K562 (cell line): Measurements from ENCODE around the gene STXBP5L. TPM values are rescaled to one million over a fixed set of nuclear protein-coding genes. Genes with fewer than 3 reads are reported as not detected.

ENCODE experiments used
- ATAC-seq: fragments of 200-7000 bp; cut with Tn5 transposase; 3 replicates; pipeline ENCODE4 v1.9.1; 2020; ENCODE audit warnings: moderate library complexity
- BruUV-seq: library from RNA; stranded (reverse); fragments of 400-500 nt; replicated peaks from 2 replicates; lab custom pipeline; 2021; lab: Mats Ljungman, UMichigan
- CTCF ChIA-PET: fragments of 300-600 bp; formaldehyde crosslinking; extraction: SDS; loops from one replicate; lab custom pipeline; 2021; ENCODE audit warnings: low intra/inter-chr PET ratio; lab: Yijun Ruan, JAX
- POLR2A ChIA-PET: fragments of 300-600, 350-650 bp; sonication (Branson Sonifier 250); formaldehyde crosslinking; extraction: SDS; loops from one replicate; lab custom pipeline; 2021; ENCODE audit warnings: antibody characterized with exemption, inconsistent platforms; lab: Yijun Ruan, JAX
- DNase-seq, 4 experiments: peaks; one replicate each; pipeline versions ENCODE4 v3.0.0 to v3.0.0-alpha.2; 2011 to 2018; ENCODE audit warnings: low spot score in 3 of 4, mixed read lengths in 3 of 4; ENCODE audit errors: extremely low read depth in 1 of 4
- FAIRE-seq: peaks from 2 replicates; lab custom pipeline; 2011; peaks lifted over from hg19 to GRCh38; lab: Jason Lieb, UNC
- H2AFZ ChIP-seq: 2 replicates; pipeline ENCODE4 v1.6.0; 2011; ENCODE audit warnings: low read depth, low read length, control low read depth, inconsistent platforms
- H3K27ac ChIP-seq: fragments of 200-600 bp; 3 replicates; pipeline ENCODE4 v1.8.0; 2011; ENCODE audit warnings: low read depth, mild to moderate bottlenecking, control low read depth, inconsistent platforms, low read length, moderate library complexity, mixed read lengths; ENCODE audit errors: extremely low read depth
- H3K27me3 ChIP-seq, 2 experiments: fragments of 300-600 bp in 1 of 2; 2 replicates in 1 of 2; 3 replicates in 1 of 2; pipeline versions ENCODE4 v1.6.0 to v1.8.0; 2011; ENCODE audit warnings: inconsistent platforms in 2 of 2, low read length in 2 of 2, mild to moderate bottlenecking in 1 of 2, mixed read lengths in 1 of 2, moderate library complexity in 1 of 2; ENCODE audit not compliant: control insufficient read depth in 2 of 2, insufficient read depth in 2 of 2
- H3K36me3 ChIP-seq: fragments of 300-600 bp; 3 replicates; pipeline ENCODE4 v1.8.0; 2011; ENCODE audit warnings: mild to moderate bottlenecking, low read length, inconsistent platforms; ENCODE audit not compliant: control insufficient read depth, insufficient read depth
- H3K4me1 ChIP-seq, 2 experiments: fragments of 200-600 bp in 1 of 2; replicated peaks in 1 of 2; 2 replicates in 1 of 2; 3 replicates in 1 of 2; pipeline versions ENCODE4 v1.5.1 to v1.8.0; 2011; ENCODE audit warnings: inconsistent platforms in 2 of 2, low read length in 2 of 2, mild to moderate bottlenecking in 1 of 2, mixed read lengths in 1 of 2, moderate library complexity in 1 of 2; ENCODE audit not compliant: control insufficient read depth in 2 of 2, insufficient read depth in 2 of 2
- H3K4me2 ChIP-seq: 2 replicates; pipeline ENCODE4 v1.6.1; 2011; ENCODE audit warnings: low read length, control low read depth, inconsistent platforms, mixed read lengths; ENCODE audit not compliant: insufficient read depth
- H3K4me3 ChIP-seq: fragments of 200-600 bp; sonication (generic), shearing (Covaris generic); 2 replicates; pipeline ENCODE4 v1.5.1; 2016; ENCODE audit warnings: control low read depth, inconsistent platforms
- H3K79me2 ChIP-seq: fragments of 200-600 bp; 3 replicates; pipeline ENCODE4 v1.8.0; 2011; ENCODE audit warnings: low read length, inconsistent platforms; ENCODE audit not compliant: control insufficient read depth, insufficient read depth
- H3K9ac ChIP-seq, 2 experiments: 2 replicates each; pipeline versions ENCODE4 v1.6.0 to v1.6.1; 2011; ENCODE audit warnings: low read depth in 2 of 2, low read length in 2 of 2, control low read depth in 1 of 2, inconsistent platforms in 1 of 2, mild to moderate bottlenecking in 1 of 2, mixed read lengths in 1 of 2; ENCODE audit not compliant: insufficient read depth in 1 of 2
- H3K9me1 ChIP-seq: one replicate; pipeline ENCODE4 v1.6.0; 2011; ENCODE audit warnings: inconsistent platforms, mild to moderate bottlenecking, low read length, moderate library complexity; ENCODE audit not compliant: control insufficient read depth, insufficient read depth
- H3K9me3 ChIP-seq: replicated peaks from 2 replicates; pipeline ENCODE4 v1.5.1; 2011; ENCODE audit warnings: low read depth, low read length, inconsistent platforms; ENCODE audit not compliant: control insufficient read depth, insufficient read depth
- H4K20me1 ChIP-seq: replicated peaks from 2 replicates; pipeline ENCODE4 v1.6.1; 2011; ENCODE audit warnings: low read length, inconsistent platforms, mixed read lengths; ENCODE audit not compliant: control insufficient read depth, insufficient read depth
- BACH1 ChIP-seq: fragments of 200-800 bp; sonication (Bioruptor generic); IDR thresholded peaks from 2 replicates; pipeline ENCODE4 v1.6.1; 2016; ENCODE audit warnings: missing genetic modification characterization, missing compliant biosample characterization
- CREBBP ChIP-seq: IDR thresholded peaks from one replicate; pipeline ENCODE4 v1.6.1; 2012; ENCODE audit warnings: low read depth, mild to moderate bottlenecking, control low read depth, inconsistent platforms, low read length
- KDM1A ChIP-seq, 2 experiments: fragments of 450-650 bp; IDR thresholded peaks; 2 replicates each; pipeline ENCODE4 v1.6.1; 2016; ENCODE audit warnings: mild to moderate bottlenecking in 2 of 2
- MAZ ChIP-seq, 2 experiments: fragments of 450-650 bp in 1 of 2; sonication (generic) in 1 of 2; formaldehyde crosslinking; IDR thresholded peaks in 1 of 2; conservative IDR thresholded peaks in 1 of 2; 2 replicates each; pipeline versions ENCODE4 v1.4.0 to v1.5.0; 2020; ENCODE audit warnings: mild to moderate bottlenecking in 1 of 2, missing genetic modification reagents in 1 of 2
- ZBTB12 ChIP-seq: fragments of 250-450 bp; sonication (Bioruptor Pico); IDR thresholded peaks from 2 replicates; pipeline ENCODE4 v1.4.0; 2020
- ZBTB40 ChIP-seq, 2 experiments: fragments of 450-650 bp in 1 of 2; sonication (generic) in 1 of 2; formaldehyde crosslinking in 1 of 2; IDR thresholded peaks; 2 replicates each; pipeline versions ENCODE4 v1.7.1 to v1.9.0; 2016 to 2022; ENCODE audit warnings: inconsistent platforms in 1 of 2, mild to moderate bottlenecking in 1 of 2, missing genetic modification reagents in 1 of 2
- whole genome bisulfite sequencing: fragments of 100-300 bp; shearing (Covaris generic); methylation state at CpG from one replicate; pipeline ENCODE4 v1.1.6; 2016; ENCODE audit warnings: low coverage, mixed read lengths; ENCODE audit not compliant: insufficient coverage; ENCODE audit errors: missing lambda C conversion rate; 5-methylcytosine and 5-hydroxymethylcytosine counted together
- in situ Hi-C: fragments of 300-500 bp; cut with MboI; formaldehyde crosslinking; loops from 4 replicates; pipeline ENCODE4 v1.15.0; 2018; ENCODE audit warnings: inconsistent platforms, mixed read lengths
- intact Hi-C: fragments of 100-400 bp; cut with micrococcal nuclease; formaldehyde crosslinking; loops from 2 replicates; pipeline ENCODE4 v1.14.2; 2022
- polyA plus RNA-seq, 8 experiments: library from polyadenylated mRNA; depleted of rRNA in 4 of 8; stranded (reverse) in 5 of 8; unstranded in 3 of 8; fragments of >200 nt; fragmentation: Nextera tagmentation in 2 of 8; fragmentation: Illumina TruSeq in 1 of 8; extraction: Ambion mirVana in 2 of 8; extraction: Trizol in 1 of 8; gene quantifications; 2 replicates each; pipeline versions ENCODE4 v1.2.1 to v1.2.3, GENCODE V29; 2011 to 2014; ENCODE audit warnings: inconsistent platforms in 1 of 8, missing spikeins in 1 of 8
- total RNA-seq, 7 experiments: library from RNA; depleted of rRNA in 6 of 7; stranded (reverse); fragments of >200 nt in 6 of 7; fragmentation: Illumina TruSeq in 2 of 7; extraction: Trizol in 2 of 7; gene quantifications; 2 replicates each; pipeline versions ENCODE4 v1.2.1 to v1.2.3, GENCODE V29; 2011 to 2021; ENCODE audit warnings: low replicate concordance in 1 of 7

STXBP5L gene
- total and polyA plus RNA-seq, 9 of the 15 experiments (the other 6 are each of a cell fraction or from before 2014, with no cell fraction given), result 0.03 to 0.04 (median 0.03) TPM; not detected in 6

GRCh38 chr3:121330634-121331033 lies 422.6 kb downstream of the STXBP5L start:
- TF ChIP-seq KDM1A (IDR thresholded peaks at IDR 0.05) (no peak), ZBTB12 (CRISPR knock-in tag) (no peak), CREBBP (no peak), MAZ (CRISPR knock-in tag; conservative IDR thresholded peaks at IDR 0.05 in 1 of 2, IDR thresholded peaks at IDR 0.05 in 1 of 2) (no peak), BACH1 (tag) (no peak), ZBTB40 (IDR thresholded peaks at IDR 0.05) (no peak), ZBTB40 (CRISPR knock-in tag; IDR thresholded peaks at IDR 0.05) (no peak)
- ChIA-PET POLR2A (no interaction called here), CTCF (no interaction called here)
- in situ Hi-C loops, result no loop called here
- Histone ChIP-seq H3K27me3 (no peaks in the 10 kb centered on the region), H3K9me1 (no peaks in the 10 kb centered on the region), H3K9me3 (no peaks in the 10 kb centered on the region), H3K9ac (no peak overlapping the region), H3K36me3 (no peaks in the 10 kb centered on the region), H4K20me1 (no peaks in the 10 kb centered on the region), H3K4me3 (no peak overlapping the region), H2AFZ (no peak overlapping the region), H3K4me1 (no peaks in the 10 kb centered on the region), H3K4me2 (no peak overlapping the region), H3K79me2 (no peaks in the 10 kb centered on the region), H3K27ac (no peak overlapping the region)
- WGBS, result 0% methylated on average over 4 of the region's 4 CpGs
- no peak for DNase-seq
- ATAC-seq, result no peak
- FAIRE-seq, result no peak
- BruUV-seq, result no TSS peak
- intact Hi-C loops, result no loop called here
